GM12873 (cell line): ENCODE measurements around the gene VPS33A.

Experiments
- CTCF ChIP-seq: IDR thresholded peaks from 2 replicates; pipeline ENCODE4 v1.5.1; 2012; ENCODE audit warnings: low read depth, mild to moderate bottlenecking, moderate library complexity, low read length, control low read depth; ENCODE audit not compliant: insufficient read depth; ENCODE audit errors: missing control alignments

The VPS33A gene

GRCh38 chr12:122206976-122207375 is 59.3 kb downstream of the VPS33A start:
- no peak for TF ChIP-seq CTCF

GRCh38 chr12:122206111-122206881 is 60.0 kb downstream of the VPS33A start:
- TF ChIP-seq CTCF, result no peak

GRCh38 chr12:122205053-122205925 is 61.0 kb downstream of the VPS33A start:
- TF ChIP-seq CTCF, result no peak

GRCh38 chr12:122204167-122205052 is 61.9 kb downstream of the VPS33A start:
- no peak for TF ChIP-seq CTCF

GRCh38 chr12:122203301-122204166 is 62.8 kb downstream of the VPS33A start, which contains the start of gene B3GNT4:
Gene B3GNT4 (plus strand): TSS chr12:122203709. CDS start chr12:122204619, 910 bp downstream.
- TF ChIP-seq CTCF, result no peak

GRCh38 chr12:122202017-122202416 is 64.3 kb downstream of the VPS33A start:
- no peak for TF ChIP-seq CTCF
